ENCODE data around the gene VPS54. TPM values are rescaled to one million over a fixed set of nuclear protein-coding genes. Genes with fewer than 3 reads are reported as not detected.
"Not testable (repeated sequence)": the region's sequence is repeated elsewhere in the genome, so short reads cannot be mapped to it uniquely, and the experiment has no call there.

Gene VPS54
- total RNA-seq, 1 donor from 2014 or later: 44.3 TPM

GRCh38 chr2:64000630-64001381, 18.4 kb downstream of the VPS54 start:
- Histone ChIP-seq H3K9ac (no peak overlapping the region), H3K9me3 (ENCODE audit: low read depth) (peaks cover 19% of the 10 kb centered on the region), H3F3A (ENCODE audit: low read depth) (no peaks in the 10 kb centered on the region), H2AFZ (replicated peaks) (no peak overlapping the region), H3K27me3 (no peaks in the 10 kb centered on the region), H3K4me3 (no peak overlapping the region), H3K79me2 (ENCODE audit: low read depth) (peaks cover 28% of the 10 kb centered on the region), H4K20me1 (ENCODE audit: low read depth) (no peaks in the 10 kb centered on the region), H3K4me1 (no peaks in the 10 kb centered on the region), H3K4me2 (no peak overlapping the region), H3K36me3 (peaks cover 9% of the 10 kb centered on the region), H3K27ac (no peak overlapping the region)
- TF ChIP-seq EZH2 (IDR thresholded peaks at IDR 0.05) (no peak), CTCF (IDR thresholded peaks at IDR 0.05) (no peak), EZH2phosphoT487 (IDR thresholded peaks at IDR 0.05) (no peak)
- Mint-ChIP-seq H3K4me3 (no peak overlapping the region), H3K27me3 (ENCODE audit: insufficient read depth, low read depth) (no peaks in the 10 kb centered on the region), H3K36me3 (peaks cover 47% of the 10 kb centered on the region), H3K9me3 (peaks cover 42% of the 10 kb centered on the region), H3K27ac (no peak overlapping the region), H3K4me1 (no peaks in the 10 kb centered on the region)
- no peak for DNase-seq (ENCODE audit: low spot score)

GRCh38 chr2:63999049-63999448, 20.2 kb downstream of the VPS54 start:
- Mint-ChIP-seq H3K4me3 (no peak overlapping the region), H3K9me3 (peaks cover 54% of the 10 kb centered on the region), H3K27ac (no peak overlapping the region), H3K4me1 (peaks cover 6% of the 10 kb centered on the region), H3K36me3 (peaks cover 58% of the 10 kb centered on the region), H3K27me3 (ENCODE audit: insufficient read depth, low read depth) (no peaks in the 10 kb centered on the region)
- no peak overlapping the region for H3K9ac ChIP-seq
- H3K27ac ChIP-seq: no peak overlapping the region
- no peak overlapping the region for H3K4me2 ChIP-seq
- peaks cover under 1% of the 10 kb centered on the region for H3K4me1 ChIP-seq
- no peak overlapping the region for H2AFZ ChIP-seq (replicated peaks)
- no peak for TF ChIP-seq EZH2 (IDR thresholded peaks at IDR 0.05)
- no peak for TF ChIP-seq EZH2phosphoT487 (IDR thresholded peaks at IDR 0.05)
- no peak for TF ChIP-seq CTCF (IDR thresholded peaks at IDR 0.05)
- H3K36me3 ChIP-seq: peaks cover 9% of the 10 kb centered on the region
- peaks cover 19% of the 10 kb centered on the region for H3K9me3 ChIP-seq (ENCODE audit: low read depth)
- peaks cover 22% of the 10 kb centered on the region for H3K79me2 ChIP-seq (ENCODE audit: low read depth)
- no peaks in the 10 kb centered on the region for H3K27me3 ChIP-seq
- DNase-seq (ENCODE audit: low spot score): no peak
- H3K4me3 ChIP-seq: no peak overlapping the region
- peaks cover 1% of the 10 kb centered on the region for H3F3A ChIP-seq (ENCODE audit: low read depth)
- peaks cover under 1% of the 10 kb centered on the region for H4K20me1 ChIP-seq (ENCODE audit: low read depth)

- H3K27ac Mint-ChIP-seq; H3K79me2 ChIP-seq (ENCODE audit: low read depth); H3K27me3 ChIP-seq; H3K9ac ChIP-seq; H3K4me3 Mint-ChIP-seq; H3K27ac ChIP-seq; H3K36me3 ChIP-seq; H3K27me3 Mint-ChIP-seq (ENCODE audit: insufficient read depth, low read depth); DNase-seq (ENCODE audit: low spot score); H2AFZ ChIP-seq (replicated peaks); H3K4me3 ChIP-seq; H3K4me2 ChIP-seq: not testable (repeated sequence)
- Mint-ChIP-seq H3K4me1 (peaks cover 12% of the 10 kb centered on the region), H3K9me3 (peaks cover 62% of the 10 kb centered on the region), H3K36me3 (peaks cover 67% of the 10 kb centered on the region)
- Histone ChIP-seq H3F3A (ENCODE audit: low read depth) (peaks cover 23% of the 10 kb centered on the region), H3K9me3 (ENCODE audit: low read depth) (peaks cover 19% of the 10 kb centered on the region), H3K4me1 (peaks cover 22% of the 10 kb centered on the region), H4K20me1 (ENCODE audit: low read depth) (peaks cover 13% of the 10 kb centered on the region)
Observed at GRCh38 chr2:63996582-63997198, 22.5 kb downstream of the VPS54 start.

GRCh38 chr2:63994329-63995070, 24.7 kb downstream of the VPS54 start:
- Mint-ChIP-seq H3K9me3 (peaks cover 57% of the 10 kb centered on the region), H3K4me1 (peaks cover 12% of the 10 kb centered on the region), H3K36me3 (peaks cover 62% of the 10 kb centered on the region)
- Histone ChIP-seq H3K9me3 (ENCODE audit: low read depth) (peaks cover 19% of the 10 kb centered on the region), H3K4me1 (peaks cover 22% of the 10 kb centered on the region), H3F3A (ENCODE audit: low read depth) (peaks cover 23% of the 10 kb centered on the region), H4K20me1 (ENCODE audit: low read depth) (peaks cover 13% of the 10 kb centered on the region), H3K79me2 (ENCODE audit: low read depth) (peaks cover 22% of the 10 kb centered on the region)
- not testable (repeated sequence) for H3K27ac Mint-ChIP-seq; H3K27ac ChIP-seq; H2AFZ ChIP-seq (replicated peaks); H3K36me3 ChIP-seq; H3K4me2 ChIP-seq; DNase-seq (ENCODE audit: low spot score); H3K27me3 ChIP-seq; H3K27me3 Mint-ChIP-seq (ENCODE audit: insufficient read depth, low read depth); H3K4me3 ChIP-seq; H3K4me3 Mint-ChIP-seq; H3K9ac ChIP-seq
